GM13977 (cell line): ENCODE data around the gene HOXB7.

ENCODE experiments used
- DNase-seq: peaks from one replicate; pipeline ENCODE4 v3.0.0; 2012; ENCODE audit warnings: low spot score
- in situ Hi-C: fragments of 300-500 bp; cut with MboI; formaldehyde crosslinking; loops from one replicate; pipeline ENCODE4 v1.12.0; 2022; ENCODE audit warnings: low sequenced_read_pairs, low pct_unique_long_range_greater_than_20kb, mixed read lengths, inconsistent platforms; ENCODE audit not compliant: unreplicated experiment
- TF ChIP-seq, protein P1 (sequence below): IDR thresholded peaks from 2 replicates; pipeline ENCODE4 v1.5.1; 2012; ENCODE audit warnings: mild to moderate bottlenecking, control low read depth; ENCODE audit not compliant: insufficient read depth; ENCODE audit errors: extremely low read depth, missing control alignments

Gene HOXB7

GRCh38 chr17:48609759-48610281, 997 bp downstream of the HOXB7 start:
- in situ Hi-C loops, result loop anchor here (10.0 kb wide), 1 partner anchor 115 kb away; the partner anchor contains the start of genes HOXB13, PRAC1 and PRAC2
- TF ChIP-seq, protein P1, sequence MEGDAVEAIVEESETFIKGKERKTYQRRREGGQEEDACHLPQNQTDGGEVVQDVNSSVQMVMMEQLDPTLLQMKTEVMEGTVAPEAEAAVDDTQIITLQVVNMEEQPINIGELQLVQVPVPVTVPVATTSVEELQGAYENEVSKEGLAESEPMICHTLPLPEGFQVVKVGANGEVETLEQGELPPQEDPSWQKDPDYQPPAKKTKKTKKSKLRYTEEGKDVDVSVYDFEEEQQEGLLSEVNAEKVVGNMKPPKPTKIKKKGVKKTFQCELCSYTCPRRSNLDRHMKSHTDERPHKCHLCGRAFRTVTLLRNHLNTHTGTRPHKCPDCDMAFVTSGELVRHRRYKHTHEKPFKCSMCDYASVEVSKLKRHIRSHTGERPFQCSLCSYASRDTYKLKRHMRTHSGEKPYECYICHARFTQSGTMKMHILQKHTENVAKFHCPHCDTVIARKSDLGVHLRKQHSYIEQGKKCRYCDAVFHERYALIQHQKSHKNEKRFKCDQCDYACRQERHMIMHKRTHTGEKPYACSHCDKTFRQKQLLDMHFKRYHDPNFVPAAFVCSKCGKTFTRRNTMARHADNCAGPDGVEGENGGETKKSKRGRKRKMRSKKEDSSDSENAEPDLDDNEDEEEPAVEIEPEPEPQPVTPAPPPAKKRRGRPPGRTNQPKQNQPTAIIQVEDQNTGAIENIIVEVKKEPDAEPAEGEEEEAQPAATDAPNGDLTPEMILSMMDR, result no peak
- no peak for DNase-seq

- in situ Hi-C loops, result no loop called here
- DNase-seq, result no peak
- TF ChIP-seq, protein P1, result no peak
Observed at GRCh38 chr17:48609033-48609432, 1.8 kb downstream of the HOXB7 start.

GRCh38 chr17:48608494-48608834, 2.4 kb downstream of the HOXB7 start:
- TF ChIP-seq, protein P1, result no peak
- in situ Hi-C loops, result no loop called here
- no peak for DNase-seq

GRCh38 chr17:48606892-48607614, 3.8 kb downstream of the HOXB7 start:
- DNase-seq, result no peak
- TF ChIP-seq, protein P1, result no peak
- in situ Hi-C loops, result no loop called here

DNA sequence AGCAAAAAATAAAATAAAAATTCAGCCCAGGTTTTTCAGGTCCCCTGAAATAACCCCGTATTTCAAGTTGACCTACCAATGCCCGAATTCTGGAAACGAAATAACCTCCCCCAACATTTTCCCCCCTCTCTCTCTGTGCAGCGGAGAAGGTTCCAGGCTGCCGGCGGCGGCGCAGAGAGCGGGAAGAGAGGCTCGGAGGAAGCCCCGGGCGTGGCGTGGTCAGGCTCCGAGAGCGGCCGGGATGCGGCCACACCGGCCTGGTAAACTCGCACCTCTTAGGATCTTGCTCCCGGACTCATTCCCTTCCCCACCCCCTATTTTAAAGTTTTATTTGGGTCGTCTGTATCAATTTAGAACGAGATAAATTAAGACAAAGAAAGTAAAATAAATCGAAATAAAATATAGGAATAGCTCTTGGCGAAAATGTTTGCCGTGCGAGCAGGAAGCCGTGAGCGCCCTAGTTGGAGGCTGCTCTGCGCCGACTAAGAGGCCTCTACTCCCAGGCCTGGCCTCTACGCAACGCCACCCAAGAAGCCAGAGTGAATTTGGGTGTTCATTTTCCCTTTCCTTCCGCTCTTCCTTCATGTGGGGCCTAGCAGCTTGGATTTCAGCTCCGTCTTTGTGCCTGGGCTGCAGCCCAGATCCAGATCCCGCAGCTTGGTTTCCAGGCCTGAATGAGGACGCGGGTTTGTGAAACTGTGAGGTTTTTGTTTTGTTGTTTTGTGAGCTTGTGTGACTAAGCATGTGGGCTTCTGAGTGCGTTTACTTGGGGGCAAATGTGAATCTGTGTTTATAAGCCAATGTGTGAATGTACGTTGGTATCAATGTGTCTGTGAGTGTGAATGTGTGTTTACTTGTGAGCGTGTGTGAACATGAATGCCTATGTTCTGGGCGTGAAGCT, 4.6 kb downstream of the HOXB7 start:
- in situ Hi-C loops, result no loop called here

DNA sequence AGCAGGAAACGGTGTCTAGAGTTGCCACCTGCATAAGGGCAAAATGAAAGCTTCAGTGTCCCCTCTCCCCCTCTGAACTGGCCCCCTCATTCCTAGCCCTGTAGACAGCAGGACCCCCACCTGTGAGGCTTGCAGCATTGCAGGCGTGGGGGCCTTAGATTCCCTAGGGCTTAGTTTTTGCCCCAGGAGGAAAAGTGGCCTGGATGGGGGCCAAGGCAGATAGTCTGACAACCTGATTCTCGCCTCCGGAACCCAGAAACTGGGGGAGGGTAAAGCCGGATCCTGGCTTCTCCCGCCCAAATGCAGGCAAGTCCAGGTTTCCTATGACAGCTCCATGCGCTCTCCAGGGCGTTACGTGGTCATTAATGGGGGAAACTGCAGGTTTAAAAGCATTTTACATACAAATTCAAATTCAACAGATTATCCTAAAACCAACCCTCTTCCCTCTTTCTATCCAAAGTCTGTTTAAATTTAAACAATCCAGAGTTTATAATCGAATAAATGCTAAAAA, 5.4 kb downstream of the HOXB7 start:
- TF ChIP-seq, protein P1, result no peak
- in situ Hi-C loops, result no loop called here
- DNase-seq, result no peak

More for the DNA sequence above, 4.6 kb downstream of the HOXB7 start:
- TF ChIP-seq, protein P1, result no peak
- DNase-seq, result no peak
